CD4-positive, alpha-beta T cell treated with Interleukin-12 subunit alpha and Interleukin-12 subunit beta, for 1 hour (primary cell): ENCODE results near the gene CCDC127.

Experiments used
- DNase-seq: peaks from one replicate; pipeline ENCODE4 v3.0.0-alpha.2; 2020

CCDC127 gene

DNA sequence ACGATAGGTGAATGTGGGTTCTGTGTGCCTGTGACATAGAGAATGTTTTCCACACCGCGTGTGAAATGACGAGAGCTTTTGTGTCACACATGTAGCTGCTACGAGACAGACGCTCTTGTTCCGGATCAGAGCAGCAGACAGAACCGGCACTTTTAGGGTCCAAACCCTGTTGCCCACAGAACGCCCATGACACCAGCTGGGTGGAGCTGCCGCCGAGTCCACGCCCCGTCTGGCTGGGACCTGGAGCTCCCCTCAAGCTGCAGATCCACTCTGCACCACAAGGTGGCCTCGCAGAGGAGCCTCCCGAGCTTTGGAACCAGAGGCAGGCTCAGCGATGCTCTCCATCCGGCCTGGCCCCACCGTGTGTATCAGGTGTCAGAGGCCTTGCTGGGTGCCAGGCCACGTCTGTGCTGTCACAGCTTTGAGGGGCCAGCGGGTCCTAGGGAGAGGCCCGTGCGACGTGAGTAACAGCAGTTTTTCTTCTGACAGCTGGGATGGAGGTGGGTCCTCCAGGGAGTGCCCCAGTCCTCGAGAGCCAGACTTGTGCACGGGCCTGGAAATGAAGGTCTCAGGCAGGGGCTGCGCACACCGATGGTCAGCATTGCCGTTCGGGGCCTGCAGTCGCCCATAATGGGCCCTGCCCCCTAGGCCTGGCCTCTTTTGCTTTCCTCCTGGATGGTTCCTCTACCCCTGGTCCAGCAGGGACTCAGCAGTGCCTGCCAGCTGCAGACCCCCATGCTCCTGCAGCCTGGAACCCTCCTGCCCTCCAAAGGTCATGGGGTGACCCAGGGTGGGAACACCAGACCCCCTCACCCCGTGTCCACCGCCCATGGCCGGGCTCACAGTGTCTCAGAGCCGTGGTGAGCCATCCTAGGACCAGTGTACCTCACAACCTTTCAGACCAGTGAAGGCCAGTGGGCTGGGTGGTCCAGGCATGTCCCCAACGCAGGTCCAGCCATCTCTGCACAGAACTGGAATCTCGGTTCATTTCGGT, 29.2 kb downstream of the CCDC127 start:
- DNase-seq: peak; percentile 87

- no peak for DNase-seq
These were observed 30.1 kb downstream of the CCDC127 start for GRCh38 chr5:187617-188451.

- DNase-seq: no peak
These were observed 30.9 kb downstream of the CCDC127 start for GRCh38 chr5:187042-187431.

DNA sequence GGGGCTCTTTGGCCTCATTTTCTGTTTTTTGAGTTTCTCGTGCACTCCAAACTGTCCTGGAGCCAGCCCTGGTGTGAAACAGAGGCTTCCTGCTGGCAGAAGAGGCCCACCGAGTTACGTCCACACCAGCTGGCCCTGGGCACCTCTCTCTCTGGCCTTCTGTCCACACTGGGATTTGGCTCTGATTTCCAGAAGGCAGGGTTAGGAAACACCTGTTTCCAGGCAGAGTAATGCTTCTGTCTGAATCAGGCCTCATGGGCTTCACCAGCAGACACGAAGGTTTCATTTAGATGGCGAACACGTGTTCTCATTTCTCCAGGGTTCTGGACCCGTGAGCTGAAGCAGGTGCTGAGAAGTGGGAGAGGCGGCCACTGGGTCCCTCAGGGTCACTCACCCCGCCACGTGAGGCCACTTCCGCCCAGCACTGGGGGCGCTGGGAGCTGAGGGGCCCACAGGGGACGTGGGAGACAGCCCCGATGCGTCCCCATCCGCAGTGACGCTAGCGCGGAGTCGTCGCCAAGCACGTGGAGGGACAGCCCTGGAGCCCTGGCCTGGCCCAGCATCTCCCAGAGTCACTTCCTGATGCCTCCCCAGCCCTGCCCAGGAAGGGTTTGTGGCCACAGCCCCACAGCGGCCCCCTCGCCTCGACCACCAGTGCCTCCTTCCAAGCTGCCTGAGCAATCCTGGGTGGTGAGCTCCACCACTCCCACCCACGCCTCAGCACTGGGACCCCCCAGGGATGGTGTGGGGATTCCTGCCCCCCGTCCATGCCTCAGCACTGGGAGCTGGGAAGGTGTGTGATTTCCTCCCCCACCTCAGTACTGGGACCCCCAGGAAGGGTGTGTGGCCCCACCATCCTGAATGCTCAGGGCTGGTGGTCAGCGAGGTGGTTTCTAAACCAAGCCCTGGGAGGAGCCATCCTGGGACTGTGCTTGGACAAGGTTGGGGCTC, 31.6 kb downstream of the CCDC127 start:
- DNase-seq: no peak

DNA sequence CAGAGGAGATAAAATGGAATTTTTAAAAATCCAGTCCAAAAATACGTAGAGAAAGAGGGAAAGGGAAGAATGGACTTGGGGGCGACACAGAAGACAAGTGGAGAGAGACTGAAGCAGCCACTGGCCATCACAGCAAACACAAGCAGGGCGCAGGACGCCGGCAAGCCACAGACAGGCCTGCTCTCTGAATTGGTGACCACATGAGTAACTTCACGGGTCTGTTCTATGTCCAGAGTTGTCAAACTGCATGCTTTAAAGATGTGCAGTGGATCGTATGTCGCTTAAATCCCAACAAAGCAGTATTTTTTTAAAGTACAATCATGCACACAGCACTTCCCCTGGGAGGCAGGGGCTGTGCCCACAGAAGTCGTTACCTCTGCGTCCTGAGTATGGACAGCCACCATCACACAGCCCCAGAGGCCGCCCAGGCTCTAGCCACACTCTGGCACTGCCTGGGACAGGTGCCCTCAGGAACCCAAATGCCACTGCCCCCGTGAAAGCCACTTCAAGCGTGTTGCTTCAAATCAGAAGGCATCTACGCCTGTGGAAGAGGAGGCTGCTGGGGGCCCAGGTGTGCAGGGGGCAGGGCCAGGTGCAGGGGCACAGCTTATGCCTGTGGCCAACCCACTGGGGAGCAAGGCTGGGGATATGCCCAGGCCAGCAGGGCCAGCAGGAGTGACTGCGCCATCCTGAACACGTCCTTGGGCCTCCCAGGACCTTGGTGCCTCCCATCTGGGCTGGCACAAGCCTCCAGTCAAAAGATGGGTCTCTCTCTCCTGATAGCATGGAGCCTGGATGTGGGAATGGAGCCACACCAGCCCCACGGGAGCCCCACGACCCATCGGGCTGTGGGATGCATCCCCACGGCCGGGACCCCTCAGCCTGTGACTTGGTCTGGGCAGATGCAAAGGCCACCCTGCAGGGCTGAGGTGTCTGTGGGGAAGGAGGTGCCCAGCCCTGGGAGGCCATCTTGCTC, 32.6 kb downstream of the CCDC127 start:
- no peak for DNase-seq

DNA sequence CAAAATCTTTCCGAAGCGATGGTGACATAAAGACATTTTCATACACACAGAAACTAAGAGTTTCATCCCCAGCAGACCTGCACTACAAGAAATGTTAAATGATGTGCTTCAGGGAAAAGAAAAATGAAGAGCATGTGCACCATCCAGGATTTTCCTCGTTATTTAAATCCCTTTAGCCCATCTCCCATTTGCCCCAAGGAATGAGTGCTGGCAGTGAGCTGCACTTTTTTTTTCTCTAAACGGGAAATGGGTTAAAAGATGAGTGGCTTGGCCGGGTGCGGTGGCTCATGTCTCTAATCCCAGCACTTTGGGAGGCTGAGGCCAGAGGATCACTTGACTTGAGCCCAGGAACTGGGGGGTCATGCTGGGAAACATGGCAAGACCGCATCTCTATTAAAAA, 33.5 kb downstream of the CCDC127 start:
- DNase-seq: no peak

DNA sequence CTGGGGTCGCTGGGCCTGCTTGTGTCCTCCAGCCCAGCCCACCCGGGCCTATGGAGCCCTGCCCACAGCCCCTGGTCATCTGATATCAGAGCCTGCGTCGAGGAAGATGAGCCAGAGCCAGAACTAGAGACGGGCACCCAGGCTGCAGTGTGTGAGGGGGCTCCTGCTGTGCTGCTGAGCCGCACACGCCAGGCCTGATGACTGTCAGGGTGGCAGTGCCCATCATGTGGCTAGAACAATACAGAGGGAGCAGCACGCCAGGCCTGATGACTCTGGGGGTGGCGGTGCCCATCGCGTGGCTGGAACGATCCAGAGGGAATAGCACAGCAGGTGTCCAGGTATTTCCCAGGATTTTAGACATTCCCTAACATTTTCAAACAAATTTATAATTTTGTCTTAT, 35.8 kb downstream of the CCDC127 start:
- DNase-seq: no peak

DNA sequence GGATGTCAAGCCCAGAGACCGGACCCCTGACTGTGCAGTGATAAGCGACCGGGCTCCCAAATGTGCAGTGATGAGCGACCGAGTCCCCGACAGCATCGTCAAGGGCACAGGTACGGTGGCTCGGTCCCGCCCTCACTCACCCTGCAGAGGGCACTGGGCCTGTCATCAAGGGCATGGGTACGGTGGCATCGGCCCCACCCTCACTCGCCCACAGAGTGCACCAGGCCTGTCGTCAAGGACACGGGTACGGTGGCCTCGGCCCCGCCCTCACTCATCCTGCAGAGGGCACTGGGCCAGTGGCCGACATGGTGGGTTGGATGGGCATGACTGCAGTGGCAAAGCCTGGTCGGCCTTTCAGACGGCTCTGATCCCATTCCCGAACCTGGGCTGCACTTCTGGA, 36.4 kb downstream of the CCDC127 start:
- no peak for DNase-seq

GRCh38 chr5:181160-181559, 36.8 kb downstream of the CCDC127 start:
- DNase-seq: no peak

DNA sequence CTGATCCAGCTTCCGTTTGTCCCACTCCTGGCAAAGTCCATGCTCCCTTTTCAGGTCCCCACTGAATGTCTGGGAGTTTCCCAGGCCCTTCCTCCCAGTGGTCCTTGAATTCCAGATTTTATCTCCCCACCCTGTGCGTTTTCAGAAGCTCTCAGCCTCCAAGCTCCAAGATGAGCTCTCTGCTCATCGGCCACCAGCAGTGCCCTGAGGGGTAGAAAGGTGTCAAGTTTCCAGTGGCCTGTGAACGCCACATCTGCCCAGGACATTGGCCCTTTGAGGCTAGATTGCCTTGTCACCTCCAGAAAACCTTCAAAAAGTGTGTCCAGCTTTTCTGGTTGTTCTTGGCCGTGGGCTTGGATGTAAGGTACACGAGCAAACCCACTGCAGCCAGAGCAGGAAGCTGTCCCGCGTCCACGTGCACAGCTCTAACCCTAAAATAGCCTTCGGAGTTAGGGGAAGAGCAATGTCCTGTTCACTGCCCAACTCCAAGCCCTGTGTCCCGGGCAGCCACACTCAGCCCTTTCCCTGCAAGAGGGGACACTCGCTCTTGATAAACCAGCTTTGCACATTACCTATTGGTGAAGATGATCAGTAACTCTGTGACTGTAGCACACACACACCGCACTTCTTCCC, 37.6 kb downstream of the CCDC127 start:
- no peak for DNase-seq

- no peak for DNase-seq
These were observed 38.6 kb downstream of the CCDC127 start for GRCh38 chr5:179401-179800.

GRCh38 chr5:178110-178509, 39.8 kb downstream of the CCDC127 start:
- no peak for DNase-seq

- DNase-seq: no peak
These were observed 41.6 kb downstream of the CCDC127 start for GRCh38 chr5:176296-176823.

DNA sequence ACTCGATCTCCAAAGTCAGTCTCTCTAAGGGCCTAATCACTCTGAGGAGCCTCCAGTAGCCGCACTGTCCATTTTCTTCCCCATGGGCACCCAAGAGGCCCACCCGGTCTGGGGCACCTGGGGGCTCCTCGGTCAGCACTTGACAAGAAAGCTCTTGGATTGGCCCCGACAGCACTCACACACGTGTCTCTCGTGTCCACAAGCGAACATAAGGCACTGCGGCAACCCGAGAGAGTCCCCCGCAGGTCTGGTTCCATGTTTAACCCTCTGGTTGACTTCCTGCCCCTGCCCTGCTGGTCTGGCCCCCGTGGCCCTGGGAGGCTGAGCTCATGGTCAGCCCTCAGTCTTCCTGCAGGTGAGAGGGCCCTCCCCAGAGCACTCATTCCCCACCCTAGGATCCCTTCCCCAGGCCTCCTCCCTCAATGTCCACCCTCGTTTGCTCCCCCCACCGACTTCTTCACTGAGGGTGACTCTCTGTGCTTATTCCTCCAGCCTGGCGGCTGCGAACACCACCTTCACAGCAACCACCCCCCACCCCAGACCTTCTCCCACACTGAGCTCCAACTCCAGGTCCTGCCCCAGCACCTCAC, 43.0 kb downstream of the CCDC127 start:
- DNase-seq: no peak

DNA sequence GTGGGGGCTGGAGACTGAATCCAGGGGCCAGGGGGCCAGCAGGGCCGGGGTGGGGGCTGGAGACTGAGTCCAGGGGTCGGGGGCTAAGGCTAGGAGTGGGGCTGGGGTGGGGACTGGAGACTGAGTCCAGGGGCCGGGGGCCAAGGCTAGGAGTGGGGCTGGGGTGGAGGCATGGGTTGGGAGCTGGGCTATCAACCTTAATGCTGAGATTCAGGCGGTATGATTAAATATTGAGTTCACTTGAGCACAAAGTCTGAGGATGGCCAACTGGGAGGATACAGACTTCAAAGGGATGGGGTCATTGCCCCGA, 43.7 kb downstream of the CCDC127 start:
- DNase-seq: no peak

DNA sequence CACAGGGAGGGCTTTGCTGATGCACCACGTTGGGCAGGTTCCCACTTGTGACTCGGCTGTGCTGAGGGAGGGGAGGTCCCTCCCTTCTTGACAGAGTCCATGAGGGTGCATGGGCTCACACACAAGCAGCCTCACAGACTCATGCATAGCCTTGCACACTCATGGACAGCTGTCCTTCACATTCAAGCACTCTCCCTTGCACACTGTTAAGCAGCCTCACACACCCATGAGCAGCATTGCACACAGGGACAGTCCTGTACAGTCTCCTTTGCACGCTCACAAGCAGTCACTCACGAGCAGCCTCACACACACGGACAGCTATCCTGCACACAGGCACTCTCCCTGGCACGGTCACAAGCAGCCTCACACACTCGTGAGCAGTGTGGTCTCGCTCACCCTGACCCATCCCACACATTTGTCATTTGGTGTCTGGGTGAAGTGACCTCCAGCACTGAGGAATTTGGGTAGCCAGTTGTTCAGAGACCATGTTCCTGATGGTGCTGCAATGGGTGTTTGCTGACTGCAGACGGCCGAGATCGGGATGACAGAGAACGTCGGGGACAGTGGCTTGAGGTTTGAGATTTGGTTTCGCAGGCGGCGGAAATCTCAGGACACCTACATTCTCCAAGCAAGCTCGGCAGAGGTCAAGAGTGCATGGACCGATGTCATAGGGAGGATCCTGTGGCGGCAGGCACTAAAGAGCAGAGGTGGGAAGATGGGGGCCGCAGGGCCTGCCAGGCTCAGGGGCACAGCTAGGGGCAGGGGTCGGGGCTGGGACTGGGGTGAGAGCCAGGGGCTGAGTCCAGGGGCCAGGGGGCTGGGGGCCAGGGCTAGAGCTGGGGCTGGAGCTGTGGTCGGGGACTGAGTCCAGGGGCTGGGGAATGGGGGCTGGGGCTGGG, 44.3 kb downstream of the CCDC127 start:
- no peak for DNase-seq

DNA sequence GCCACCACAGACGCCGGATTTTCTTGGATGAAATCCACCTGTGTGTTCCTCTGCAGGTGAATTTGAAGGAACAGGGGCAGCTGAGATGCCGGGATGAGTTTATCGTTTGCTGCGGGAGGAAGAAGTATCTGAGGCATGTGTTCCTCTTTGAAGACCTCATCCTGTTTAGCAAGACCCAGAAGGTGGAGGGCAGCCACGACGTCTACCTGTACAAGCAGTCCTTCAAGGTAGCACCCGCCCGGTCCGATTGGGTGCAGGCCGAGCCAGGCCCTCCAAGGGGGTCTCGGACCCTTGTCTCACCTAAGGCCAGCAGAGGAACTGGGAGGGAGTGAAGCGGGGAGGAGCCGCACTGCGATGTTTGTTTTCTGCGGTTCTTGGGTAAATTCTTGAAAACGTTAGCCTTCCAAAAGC, 45.1 kb downstream of the CCDC127 start:
- no peak for DNase-seq

DNA sequence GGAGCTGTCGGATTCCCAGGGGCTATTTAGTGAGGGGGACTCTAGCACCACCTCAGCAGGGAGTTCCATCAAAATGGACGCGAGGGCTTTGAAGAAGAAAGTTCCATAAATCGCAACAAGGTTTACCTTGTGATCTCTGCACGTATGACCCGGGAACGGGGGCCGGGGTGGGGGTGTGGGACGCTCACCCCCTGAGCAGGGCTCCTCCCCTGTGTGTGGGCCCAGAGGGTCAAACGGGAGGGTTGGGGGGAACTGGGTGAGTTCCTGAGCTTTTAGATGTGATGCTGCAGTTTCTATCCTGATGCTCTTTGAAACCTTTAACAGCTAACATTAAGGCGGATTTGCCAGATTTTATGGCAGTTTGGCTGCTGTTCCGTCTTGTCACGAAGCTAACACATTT, 45.5 kb downstream of the CCDC127 start:
- no peak for DNase-seq

DNA sequence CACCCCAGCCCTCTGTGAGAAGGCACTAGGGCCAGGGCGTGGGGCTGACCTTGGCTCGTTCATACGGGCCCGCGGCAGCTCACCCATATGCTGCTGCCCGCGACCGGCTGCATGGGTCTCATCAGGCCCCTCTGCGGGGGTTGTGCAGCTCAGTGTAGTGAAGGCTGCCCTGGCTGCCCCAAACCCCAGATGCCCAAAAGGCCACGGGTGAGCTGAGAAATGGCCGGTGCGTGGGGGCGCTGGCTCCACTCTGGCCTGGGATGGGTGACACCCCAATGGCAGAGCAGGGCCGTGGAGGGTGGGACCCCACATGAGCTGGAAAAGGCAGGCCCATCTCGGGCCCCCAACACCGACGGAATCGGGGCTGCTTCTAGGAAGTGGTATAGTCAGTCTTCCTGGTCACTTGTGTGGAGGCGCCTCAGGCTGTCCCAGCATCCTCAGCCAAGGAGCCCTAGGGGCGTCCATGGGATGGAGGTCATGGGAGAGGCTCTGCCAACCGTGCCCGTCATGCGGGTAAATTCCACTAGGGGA, 46.1 kb downstream of the CCDC127 start:
- no peak for DNase-seq
